ENCODE data around the gene PRKAR1B. TPM values are rescaled to one million over a fixed set of nuclear protein-coding genes. Genes with fewer than 3 reads are reported as not detected.
"Not testable (repeated sequence)": the region's sequence is repeated elsewhere in the genome, so short reads cannot be mapped to it uniquely, and the experiment has no call there.

PRKAR1B gene
- total and polyA plus RNA-seq, 10 of the 15 experiments (the other 5 are each of a cell fraction or from before 2014, with no cell fraction given) = 1.4 to 45.6 (median 19.3) TPM

GRCh38 chr7:753190-753589 lies 26.1 kb upstream of the PRKAR1B start:
- ChIA-PET CTCF (no interaction called here), SMC1A (ENCODE audit: uncharacterized antibody, unreplicated experiment) (no interaction called here), RAD21 (ENCODE audit: unreplicated experiment) (no interaction called here), POLR2A (no interaction called here)
- no peak overlapping the region for H3K9ac ChIP-seq (ENCODE audit: control insufficient read depth, insufficient read depth, low read length)
- no peaks in the 10 kb centered on the region; the same call in 1 of the 2 replicates for H4K20me1 ChIP-seq (ENCODE audit: control insufficient read depth, insufficient read depth)
- DNase-seq (ENCODE audit: low read depth, low spot score) (no peak), FAIRE-seq (no peak), ATAC-seq (no peak)
- no peaks in the 10 kb centered on the region for H3K4me1 ChIP-seq (ENCODE audit: control insufficient read depth, insufficient read depth, low read length)
- no TSS peak for BruUV-seq (replicated peaks)
- no peak overlapping the region for H2AFZ ChIP-seq (ENCODE audit: control insufficient read depth, low read depth, low read length)
- no peaks in the 10 kb centered on the region for H3K27me3 ChIP-seq (replicated peaks in 1 of 2; ENCODE audit: control insufficient read depth in 2 of 2, insufficient read depth in 2 of 2, low read length in 1 of 2)
- in situ Hi-C loops (cut with MboI) (no loop called here), intact Hi-C loops (cut with micrococcal nuclease; ENCODE audit: unreplicated experiment) (no loop called here)
- H3K36me3 ChIP-seq (ENCODE audit: control insufficient read depth in 2 of 2, insufficient read depth in 2 of 2, low read length in 1 of 2) = peaks cover 5 to 17% of the 10 kb centered on the region in 2 experiments; a peak in 3 of 4 replicates
- WGBS (ENCODE audit: insufficient coverage, insufficient replicate concordance, low lambda C conversion rate, missing lambda C conversion rate) = 95% methylated on average over 11 of the region's 17 CpGs
- no peaks in the 10 kb centered on the region for H3K9me3 ChIP-seq (replicated peaks; ENCODE audit: control insufficient read depth, insufficient read depth, low read length)
- H3K4me2 ChIP-seq (ENCODE audit: control insufficient read depth, insufficient read depth) = no peak overlapping the region
- no peak overlapping the region for H3K27ac ChIP-seq (ENCODE audit: control insufficient read depth, insufficient read depth)
- no peaks in the 10 kb centered on the region for H3K79me2 ChIP-seq (ENCODE audit: control insufficient read depth, insufficient read depth, low read length)
- H3K4me3 ChIP-seq = no peak overlapping the region
- TF ChIP-seq BCL11A (IDR thresholded peaks at IDR 0.05; ENCODE audit: low read depth, low read length) = no peak
- TF ChIP-seq YBX1 (IDR thresholded peaks at IDR 0.05) = no peak
- TF ChIP-seq BHLHE40 (IDR thresholded peaks at IDR 0.05; ENCODE audit: borderline replicate concordance in 1 of 2, low read depth in 2 of 2, low read length in 1 of 2) = no peak
- TF ChIP-seq CREM (IDR thresholded peaks at IDR 0.05; ENCODE audit: low read depth) = no peak
- no peak for TF ChIP-seq NR2C2 (IDR thresholded peaks at IDR 0.05; ENCODE audit: borderline replicate concordance, control insufficient read depth, insufficient read length, low read depth)
- TF ChIP-seq CEBPZ (IDR thresholded peaks at IDR 0.05; ENCODE audit: low read depth, low read length) = no peak

DNA sequence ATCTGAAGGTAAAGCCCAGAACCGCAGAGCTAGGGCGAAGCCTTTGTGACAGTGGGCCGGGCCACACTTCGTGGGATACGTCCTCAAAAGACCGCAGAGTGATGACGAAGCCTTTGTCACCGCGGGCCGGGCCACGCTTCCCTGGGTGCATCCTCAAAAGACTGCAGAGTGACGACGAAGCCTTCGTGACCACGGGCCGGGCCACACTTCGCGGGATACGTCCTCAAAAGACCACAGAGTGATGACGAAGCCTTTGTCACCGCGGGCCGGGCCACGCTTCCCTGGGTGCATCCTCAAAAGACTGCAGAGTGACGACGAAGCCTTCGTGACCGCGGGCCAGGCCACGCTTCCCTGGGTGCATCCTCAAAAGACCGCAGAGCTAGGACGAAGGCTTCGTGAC lies 25.2 kb upstream of the PRKAR1B start:
- 97% methylated on average over 33 of the region's 33 CpGs for WGBS (ENCODE audit: insufficient coverage, insufficient replicate concordance, low lambda C conversion rate, missing lambda C conversion rate)
- not testable (repeated sequence) for FAIRE-seq

More for the DNA sequence above, 25.2 kb upstream of the PRKAR1B start:
- H3K9ac ChIP-seq (ENCODE audit: control insufficient read depth, insufficient read depth, low read length); H3K27ac ChIP-seq (ENCODE audit: control insufficient read depth, insufficient read depth); POLR2A ChIA-PET; in situ Hi-C loops (cut with MboI); intact Hi-C loops (cut with micrococcal nuclease; ENCODE audit: unreplicated experiment); H3K79me2 ChIP-seq (ENCODE audit: control insufficient read depth, insufficient read depth, low read length); H3K4me1 ChIP-seq (ENCODE audit: control insufficient read depth, insufficient read depth, low read length); RAD21 ChIA-PET (ENCODE audit: unreplicated experiment); H3K27me3 ChIP-seq (replicated peaks in 1 of 2; ENCODE audit: control insufficient read depth in 2 of 2, insufficient read depth in 2 of 2, low read length in 1 of 2); H2AFZ ChIP-seq (ENCODE audit: control insufficient read depth, low read depth, low read length); H4K20me1 ChIP-seq (ENCODE audit: control insufficient read depth, insufficient read depth); ATAC-seq; CTCF ChIA-PET; DNase-seq (ENCODE audit: low read depth, low spot score); H3K9me3 ChIP-seq (replicated peaks; ENCODE audit: control insufficient read depth, insufficient read depth, low read length); BruUV-seq (replicated peaks); H3K4me3 ChIP-seq; SMC1A ChIA-PET (ENCODE audit: uncharacterized antibody, unreplicated experiment); H3K4me2 ChIP-seq (ENCODE audit: control insufficient read depth, insufficient read depth): not testable (repeated sequence)
- peaks cover 4 to 13% of the 10 kb centered on the region in 2 experiments; a peak in 3 of 4 replicates for H3K36me3 ChIP-seq (ENCODE audit: control insufficient read depth in 2 of 2, insufficient read depth in 2 of 2, low read length in 1 of 2)

Measured in GM12878 (cell line).